Amniotic epithelial cell (primary cell): ENCODE measurements around the gene RANBP1.

Source experiments
- DNase-seq: peaks from one replicate; pipeline ENCODE4 v3.0.0-alpha.2; 2010; ENCODE audit warnings: low read depth

RANBP1 gene

DNA sequence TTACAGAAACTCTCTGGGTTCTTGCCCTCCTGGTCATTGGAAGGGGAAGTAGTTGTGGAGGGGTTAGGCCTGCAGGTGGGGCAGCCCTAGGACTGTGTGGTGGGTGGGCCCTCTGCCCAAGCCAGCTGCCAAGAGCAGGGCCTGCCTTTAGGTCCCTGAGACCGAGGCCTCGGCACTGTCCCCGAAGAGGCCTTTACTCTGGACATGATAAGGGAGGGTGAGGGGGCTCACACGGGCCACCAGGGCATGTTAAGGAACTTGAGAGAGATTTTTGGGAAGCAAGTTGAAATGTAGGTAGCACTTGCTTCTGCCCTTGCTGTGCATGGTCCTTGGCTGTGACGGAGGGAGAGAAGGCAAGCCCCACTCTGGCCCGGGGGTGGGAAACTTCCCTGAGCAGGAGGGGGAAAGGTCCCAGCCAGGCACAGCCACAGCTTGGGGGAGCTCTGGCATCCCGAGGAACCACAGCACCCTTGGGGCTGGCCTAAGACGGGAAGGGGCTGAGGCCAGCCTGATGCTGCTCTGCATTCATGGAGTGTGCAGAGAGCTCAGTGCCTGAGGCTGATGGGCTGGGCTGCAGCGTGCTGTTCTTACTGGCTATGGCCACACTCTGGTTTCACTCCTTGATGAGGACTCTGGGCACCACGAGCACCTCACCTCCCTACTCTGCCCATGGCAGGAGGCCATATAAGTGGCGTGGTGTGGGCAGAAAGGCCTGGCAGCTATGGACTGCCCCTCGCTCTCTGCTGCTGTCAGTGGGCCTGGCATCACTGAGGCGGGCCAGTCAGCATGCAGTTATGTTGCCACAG is 7.8 kb upstream of the RANBP1 start:
- no peak for DNase-seq

- DNase-seq = no peak
Observed at GRCh38 chr22:20108757-20109230, 7.1 kb upstream of the RANBP1 start.

GRCh38 chr22:20109411-20110358 is 6.2 kb upstream of the RANBP1 start:
- DNase-seq = no peak

DNA sequence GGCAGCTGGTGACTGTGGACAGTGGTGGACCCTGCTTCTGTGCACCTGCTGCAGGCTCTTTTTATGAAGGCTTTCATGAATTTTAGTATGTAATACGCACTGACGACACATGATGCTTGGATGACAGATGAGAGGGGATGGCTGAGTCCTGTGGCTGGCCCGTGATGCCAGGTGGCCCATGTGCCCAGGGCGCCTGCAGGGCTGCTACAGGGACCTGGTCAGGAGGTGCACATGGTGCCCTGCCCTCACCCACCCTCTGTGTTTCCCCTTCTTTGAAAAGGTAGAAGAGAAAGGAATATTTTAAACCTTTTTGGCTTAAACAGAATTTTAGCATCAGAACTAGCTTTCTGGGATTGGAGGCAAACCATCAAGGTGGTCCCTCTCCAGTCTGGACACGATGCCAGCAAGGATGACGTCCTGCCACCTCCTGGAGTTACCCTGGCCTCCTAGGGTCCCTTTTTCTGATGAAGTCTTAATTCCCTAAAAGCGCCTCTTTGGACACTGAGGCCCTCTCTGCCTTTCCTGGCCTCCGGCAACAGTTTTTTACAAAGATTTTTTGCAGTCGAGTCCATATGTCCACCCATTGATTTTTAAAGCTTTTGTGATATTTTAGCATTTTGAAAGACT is 5.4 kb upstream of the RANBP1 start:
- DNase-seq = no peak

DNA sequence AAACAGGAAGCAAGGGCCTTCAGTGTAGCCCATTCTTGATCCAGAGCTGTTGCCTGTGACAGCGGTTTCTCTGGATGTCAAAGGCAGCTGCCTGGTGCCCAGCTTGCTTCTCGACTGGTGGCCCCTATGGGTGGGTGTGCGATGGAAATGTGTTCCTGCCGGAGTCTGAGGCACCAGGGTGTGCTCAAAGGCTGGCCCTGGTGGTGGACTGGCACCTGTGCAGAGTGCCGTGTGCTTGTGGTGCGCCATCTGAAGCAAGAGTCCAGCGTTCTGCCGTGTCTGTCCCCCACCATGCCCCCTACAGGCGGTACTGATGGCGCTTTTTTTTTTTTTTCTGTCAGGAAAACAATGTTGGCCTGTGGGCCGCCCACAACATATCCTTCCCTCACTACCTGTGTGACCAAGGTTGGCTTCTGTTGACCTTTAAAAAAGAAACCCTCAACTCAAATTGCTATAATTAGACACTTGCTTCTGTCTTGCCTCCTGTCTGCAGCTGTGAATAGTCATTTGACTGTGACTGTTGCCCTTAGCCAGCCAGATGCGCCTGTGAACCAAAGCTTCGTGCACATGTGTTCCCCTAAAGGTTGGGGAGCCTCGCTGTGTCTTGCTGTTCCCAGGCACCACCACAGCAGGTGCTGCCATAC is 4.7 kb upstream of the RANBP1 start:
- DNase-seq = peak; percentile 13

DNA sequence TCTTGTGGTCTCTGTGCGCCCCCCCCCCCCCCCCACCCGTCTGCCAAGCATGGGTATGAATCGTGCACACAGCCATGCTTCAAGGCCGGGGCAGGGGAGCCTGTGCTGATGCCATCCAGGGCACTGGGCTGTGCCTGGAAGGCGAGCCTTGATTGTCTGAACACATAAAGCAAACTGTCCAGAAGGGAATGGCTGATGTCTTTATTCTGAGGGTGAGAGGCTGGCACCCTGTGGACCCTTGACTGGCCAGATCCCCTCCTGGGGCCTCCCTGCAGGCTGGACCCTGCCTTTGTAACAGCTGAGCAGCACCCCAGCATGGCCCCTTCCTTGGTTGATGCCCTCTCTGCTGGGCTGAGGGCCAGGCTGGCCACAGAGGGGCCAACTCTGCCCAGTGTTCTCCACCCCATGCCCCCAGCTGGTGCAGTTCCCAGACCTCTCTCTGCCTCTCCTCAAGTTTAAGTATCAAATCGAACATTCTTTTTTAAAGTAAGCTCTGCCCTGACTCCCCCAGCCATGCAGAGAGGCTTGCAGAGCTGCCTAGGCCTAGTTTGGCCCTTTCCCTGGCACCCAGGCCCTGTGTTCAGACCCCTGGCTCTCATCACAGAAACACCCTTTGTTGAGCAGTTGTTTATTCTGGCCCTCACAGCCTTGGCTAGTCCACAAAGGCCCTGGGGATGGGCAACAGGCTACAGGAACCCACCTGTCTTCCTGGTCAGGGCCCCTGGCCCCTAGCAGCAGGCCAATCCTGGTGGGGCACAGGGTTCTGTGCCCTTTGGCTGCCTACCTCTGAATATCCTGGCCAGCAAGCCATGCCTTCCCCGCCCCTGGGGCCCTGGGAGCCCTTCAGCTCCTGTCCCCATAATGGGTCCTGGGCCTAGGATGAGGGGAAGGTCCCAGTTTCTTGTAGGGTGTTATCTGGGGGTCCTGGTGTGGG is 3.9 kb upstream of the RANBP1 start:
- DNase-seq = no peak

- no peak for DNase-seq
Observed at GRCh38 chr22:20112623-20113511, 3.0 kb upstream of the RANBP1 start.

- DNase-seq = no peak
Observed at GRCh38 chr22:20113551-20114310, 2.2 kb upstream of the RANBP1 start.

- DNase-seq = no peak
Observed at GRCh38 chr22:20114506-20115475, 1.1 kb upstream of the RANBP1 start.

DNA sequence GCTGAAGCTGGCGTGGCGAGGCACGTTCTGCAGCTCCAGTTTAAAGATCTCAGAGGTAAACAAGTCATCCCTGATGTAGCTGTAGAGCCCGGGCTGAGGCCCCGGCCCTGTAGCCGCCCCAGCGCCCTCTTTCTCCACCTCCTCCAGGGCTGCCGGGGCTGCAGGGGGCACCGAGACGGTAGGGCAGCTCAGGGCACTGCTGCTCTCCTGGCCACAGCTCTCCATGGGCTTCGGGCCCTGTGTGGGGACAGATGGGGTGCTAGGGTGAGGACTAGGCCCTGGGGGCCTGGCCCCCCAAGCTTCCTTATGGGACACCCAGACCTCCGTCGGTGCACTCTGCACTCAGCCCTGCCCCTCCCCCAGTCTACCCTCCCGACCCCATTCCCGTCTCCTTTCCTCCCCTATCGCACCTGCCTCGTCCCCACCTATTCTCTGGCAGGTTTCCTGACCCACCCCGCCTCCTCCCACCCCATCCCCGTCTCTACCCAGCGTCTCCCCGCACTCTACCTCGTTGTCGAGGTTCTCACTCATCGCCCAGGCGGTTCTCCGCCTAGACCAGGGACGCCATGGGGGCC is 559 bp downstream of the RANBP1 start:
- DNase-seq = no peak

DNA sequence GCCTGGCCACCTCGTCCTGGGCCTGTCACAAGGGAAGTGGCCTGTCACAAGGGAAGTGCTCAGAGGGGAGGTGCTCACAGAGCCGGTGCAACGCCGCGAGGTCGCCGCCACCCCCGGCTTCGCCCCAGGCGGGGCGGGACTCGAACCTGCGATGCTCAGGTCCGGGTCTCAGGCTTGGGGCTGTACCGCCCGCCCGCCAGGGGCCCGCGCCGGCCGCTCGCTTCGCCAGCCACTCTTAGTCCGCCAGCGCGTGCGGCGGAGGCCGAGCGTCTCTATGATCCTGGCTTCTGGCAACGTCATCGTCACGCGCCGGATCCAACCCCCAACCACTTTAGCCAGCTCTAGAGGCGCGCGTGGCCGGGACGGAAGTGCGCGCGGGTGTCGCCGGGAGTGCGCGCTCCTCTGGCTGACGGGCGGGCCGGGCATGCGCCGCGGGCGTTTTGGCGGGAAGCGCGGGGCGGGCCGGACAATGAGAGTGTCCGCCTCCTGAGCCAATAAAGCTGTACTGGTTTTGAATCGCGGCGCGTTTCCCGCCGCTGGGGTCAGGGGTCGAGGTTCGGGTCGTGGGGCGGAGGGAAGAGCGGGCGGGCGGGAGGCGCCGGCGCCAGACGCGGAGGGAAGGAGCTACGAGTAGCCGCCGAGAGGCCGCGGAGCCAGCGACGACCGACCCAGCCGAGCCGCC is 1.2 kb downstream of the RANBP1 start, which contains the start of gene TRMT2A:
Gene TRMT2A (minus strand): TSS at position 276 of the 682 bp plus-strand sequence. CDS start 320 bp downstream, outside the sequence.
- peak; percentile 97 for DNase-seq

GRCh38 chr22:20117633-20118299 is 1.9 kb downstream of the RANBP1 start:
- DNase-seq = peak; percentile 13

DNA sequence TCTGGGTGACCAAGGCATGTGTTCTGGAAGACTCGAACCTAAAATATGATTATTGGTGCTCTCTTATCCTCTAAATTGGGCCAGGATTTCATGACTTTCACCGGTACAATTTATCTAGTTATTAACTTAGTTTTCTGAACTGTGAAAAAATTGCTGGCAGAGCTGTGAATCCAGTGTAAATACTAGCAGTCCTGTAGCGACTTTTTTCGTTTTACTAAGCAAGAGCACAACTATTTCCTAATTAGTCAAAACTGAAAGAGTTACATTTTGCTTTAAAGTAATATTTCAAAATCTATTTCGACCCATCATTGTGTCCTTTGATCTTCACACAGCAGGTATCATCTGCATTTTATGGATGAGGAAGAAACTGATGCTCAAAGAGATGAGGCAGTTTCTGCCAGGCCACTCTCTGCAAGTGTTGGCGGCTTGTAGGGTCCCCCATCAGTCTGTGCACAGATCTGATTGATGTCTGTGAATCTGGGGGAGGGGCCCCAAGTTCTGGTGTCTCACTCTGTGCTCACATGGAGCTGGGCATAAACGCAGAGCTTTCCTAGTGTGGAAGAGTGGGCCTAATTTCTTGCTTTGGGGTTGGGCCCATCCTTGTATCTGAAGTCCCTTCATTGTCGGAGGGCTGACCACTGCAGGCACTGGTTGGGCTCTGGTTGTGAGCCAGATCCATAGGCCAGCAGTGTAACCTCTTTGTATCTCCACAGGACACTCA is 2.6 kb downstream of the RANBP1 start:
- DNase-seq = no peak

GRCh38 chr22:20121856-20122415 is 6.0 kb downstream of the RANBP1 start:
- no peak for DNase-seq
